ENCODE measurements around the gene OTUD6A. TPM values are rescaled to one million over a fixed set of nuclear protein-coding genes. Genes with fewer than 3 reads are reported as not detected.

The OTUD6A gene
- total and polyA plus RNA-seq, 9 of the 15 experiments (the other 6 are each of a cell fraction or from before 2014, with no cell fraction given): not detected

DNA sequence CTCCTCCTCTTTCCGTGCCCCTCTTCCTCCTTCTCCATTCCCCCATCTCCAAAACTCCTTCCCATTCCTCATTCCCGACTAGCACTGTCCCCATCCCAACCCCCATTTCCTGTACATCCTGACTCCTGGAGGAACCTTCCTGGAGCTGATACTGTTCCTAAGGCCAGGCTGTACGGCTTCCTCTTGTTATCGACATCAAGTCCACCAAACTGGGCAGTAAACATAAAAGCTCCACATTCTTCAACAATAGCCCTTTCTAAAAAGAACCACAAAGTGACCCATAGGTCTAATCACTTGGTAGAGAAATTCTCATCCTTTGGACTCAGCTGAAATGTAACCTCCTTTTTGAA is 35.4 kb upstream of the OTUD6A start:
- Histone ChIP-seq H3K4me1 (replicated peaks in 1 of 2; ENCODE audit: control insufficient read depth in 2 of 2, insufficient read depth in 2 of 2, low read length in 2 of 2) (no peaks in the 10 kb centered on the region), H3K9ac (ENCODE audit: insufficient read depth in 1 of 2, low read depth in 2 of 2, low read length in 2 of 2) (no peak overlapping the region), H4K20me1 (replicated peaks; ENCODE audit: control insufficient read depth, insufficient read depth, low read length) (no peaks in the 10 kb centered on the region; the same call in 1 of the 2 replicates), H3K36me3 (ENCODE audit: control insufficient read depth, insufficient read depth, low read length) (no peaks in the 10 kb centered on the region), H3K9me1 (ENCODE audit: control insufficient read depth, insufficient read depth, low read length) (no peaks in the 10 kb centered on the region), H3K9me3 (replicated peaks; ENCODE audit: control insufficient read depth, insufficient read depth, low read depth, low read length) (no peaks in the 10 kb centered on the region), H3K4me3 (no peak overlapping the region), H3K4me2 (ENCODE audit: insufficient read depth, low read length) (no peak overlapping the region), H2AFZ (ENCODE audit: low read depth, low read length) (no peak overlapping the region), H3K27me3 (ENCODE audit: control insufficient read depth in 2 of 2, insufficient read depth in 2 of 2, low read length in 2 of 2) (no peaks in the 10 kb centered on the region), H3K27ac (ENCODE audit: extremely low read depth, low read depth, low read length) (no peak overlapping the region), H3K79me2 (ENCODE audit: control insufficient read depth, insufficient read depth, low read length) (no peaks in the 10 kb centered on the region)
- TF ChIP-seq CCNT2 (IDR thresholded peaks at IDR 0.05; ENCODE audit: borderline replicate concordance, extremely low read depth, insufficient read length, low read depth, low read length) (no peak), BACH1 (tag; IDR thresholded peaks at IDR 0.05) (no peak), RAD51 (IDR thresholded peaks at IDR 0.05; ENCODE audit: borderline replicate concordance, low read depth) (no peak), RAD21 (CRISPR knock-in tag; conservative IDR thresholded peaks at IDR 0.05 in 1 of 2, IDR thresholded peaks at IDR 0.05 in 1 of 2) (no peak), ZNF57 (CRISPR knock-in tag; IDR thresholded peaks at IDR 0.05) (no peak), HOXB6 (CRISPR knock-in tag; IDR thresholded peaks at IDR 0.05; ENCODE audit: borderline replicate concordance) (no peak), FOXA3 (CRISPR knock-in tag; conservative IDR thresholded peaks at IDR 0.05 in 1 of 2, IDR thresholded peaks at IDR 0.05 in 1 of 2) (no peak)
- TF ChIP-seq, protein P1, sequence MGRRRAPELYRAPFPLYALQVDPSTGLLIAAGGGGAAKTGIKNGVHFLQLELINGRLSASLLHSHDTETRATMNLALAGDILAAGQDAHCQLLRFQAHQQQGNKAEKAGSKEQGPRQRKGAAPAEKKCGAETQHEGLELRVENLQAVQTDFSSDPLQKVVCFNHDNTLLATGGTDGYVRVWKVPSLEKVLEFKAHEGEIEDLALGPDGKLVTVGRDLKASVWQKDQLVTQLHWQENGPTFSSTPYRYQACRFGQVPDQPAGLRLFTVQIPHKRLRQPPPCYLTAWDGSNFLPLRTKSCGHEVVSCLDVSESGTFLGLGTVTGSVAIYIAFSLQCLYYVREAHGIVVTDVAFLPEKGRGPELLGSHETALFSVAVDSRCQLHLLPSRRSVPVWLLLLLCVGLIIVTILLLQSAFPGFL (CRISPR knock-in tag; IDR thresholded peaks at IDR 0.05): no peak
- CTCF ChIA-PET (ENCODE audit: low intra/inter-chr PET ratio): no interaction called here
- ATAC-seq (no peak), DNase-seq (ENCODE audit: extremely low read depth in 1 of 4, low spot score in 3 of 4) (no peak), FAIRE-seq (no peak)
- BruUV-seq (replicated peaks): no TSS peak
- POLR2A ChIA-PET: no interaction called here
- WGBS (ENCODE audit: insufficient coverage, low coverage, missing lambda C conversion rate): 0% methylated on average over 4 of the region's 4 CpGs
- in situ Hi-C loops (cut with MboI) (loop anchor here (25.0 kb wide), 1 partner anchor 490 kb away; no protein-coding TSS in a partner anchor), intact Hi-C loops (cut with micrococcal nuclease) (no loop called here)
